Measurements from ENCODE around the gene SCUBE1. TPM values are rescaled to one million over a fixed set of nuclear protein-coding genes. Genes with fewer than 3 reads are reported as not detected.

Gene SCUBE1
- total RNA-seq, 1 experiment from 2014 or later = 3.9 TPM

- H3K4me2 ChIP-seq (ENCODE audit: low read length) = peak overlapping the region; percentile 13
- no peak overlapping the region for H3K9ac ChIP-seq (ENCODE audit: low read length)
Measured at GRCh38 chr22:43293655-43294392, 49.3 kb downstream of the SCUBE1 start.

More at GRCh38 chr22:43293655-43294392, 49.3 kb downstream of the SCUBE1 start:
- ATAC-seq (peak; percentile 57), DNase-seq (ENCODE audit: low read depth, low spot score) (no peak)
- Histone ChIP-seq H3K9me2 (ENCODE audit: insufficient read depth) (no peaks in the 10 kb centered on the region), H3K27ac (ENCODE audit: low read depth, low read length) (no peak overlapping the region), H3K79me2 (ENCODE audit: insufficient read depth, low read length) (no peaks in the 10 kb centered on the region), H3K4me3 (replicated peaks in 1 of 2; ENCODE audit: low read depth in 1 of 2, low read length in 2 of 2) (no peak overlapping the region), H3K4me1 (ENCODE audit: control insufficient read depth in 1 of 2, insufficient read depth in 2 of 2, low read length in 2 of 2) (peaks cover 0 to 14% of the 10 kb centered on the region in 2 experiments; a peak in 2 of 4 replicates), H2AFZ (ENCODE audit: low read depth, low read length, poor library complexity, severe bottlenecking) (no peak overlapping the region), H3K36me3 (ENCODE audit: control insufficient read depth in 1 of 2, insufficient read depth in 2 of 2, low read length in 2 of 2) (no peaks in the 10 kb centered on the region), H3K27me3 (ENCODE audit: insufficient read depth, low read length) (no peaks in the 10 kb centered on the region), H4K20me1 (ENCODE audit: insufficient read depth) (no peaks in the 10 kb centered on the region), H3K9me3 (ENCODE audit: control insufficient read depth in 1 of 2, insufficient read depth in 1 of 2, low read depth in 1 of 2, low read length in 2 of 2) (no peaks in the 10 kb centered on the region)
- intact Hi-C loops (cut with micrococcal nuclease) = no loop called here
- TF ChIP-seq POLR2A (IDR thresholded peaks at IDR 0.05; ENCODE audit: borderline replicate concordance, extremely low read depth, insufficient read depth, insufficient read length) = no peak
- no peak for TF ChIP-seq EGR1 (IDR thresholded peaks at IDR 0.05; ENCODE audit: low read depth)
- TF ChIP-seq SRF (IDR thresholded peaks at IDR 0.05; ENCODE audit: low read depth) = no peak
- no peak for TF ChIP-seq RAD21 (IDR thresholded peaks at IDR 0.05; ENCODE audit: low read depth)
- TF ChIP-seq, protein P1, sequence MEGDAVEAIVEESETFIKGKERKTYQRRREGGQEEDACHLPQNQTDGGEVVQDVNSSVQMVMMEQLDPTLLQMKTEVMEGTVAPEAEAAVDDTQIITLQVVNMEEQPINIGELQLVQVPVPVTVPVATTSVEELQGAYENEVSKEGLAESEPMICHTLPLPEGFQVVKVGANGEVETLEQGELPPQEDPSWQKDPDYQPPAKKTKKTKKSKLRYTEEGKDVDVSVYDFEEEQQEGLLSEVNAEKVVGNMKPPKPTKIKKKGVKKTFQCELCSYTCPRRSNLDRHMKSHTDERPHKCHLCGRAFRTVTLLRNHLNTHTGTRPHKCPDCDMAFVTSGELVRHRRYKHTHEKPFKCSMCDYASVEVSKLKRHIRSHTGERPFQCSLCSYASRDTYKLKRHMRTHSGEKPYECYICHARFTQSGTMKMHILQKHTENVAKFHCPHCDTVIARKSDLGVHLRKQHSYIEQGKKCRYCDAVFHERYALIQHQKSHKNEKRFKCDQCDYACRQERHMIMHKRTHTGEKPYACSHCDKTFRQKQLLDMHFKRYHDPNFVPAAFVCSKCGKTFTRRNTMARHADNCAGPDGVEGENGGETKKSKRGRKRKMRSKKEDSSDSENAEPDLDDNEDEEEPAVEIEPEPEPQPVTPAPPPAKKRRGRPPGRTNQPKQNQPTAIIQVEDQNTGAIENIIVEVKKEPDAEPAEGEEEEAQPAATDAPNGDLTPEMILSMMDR (IDR thresholded peaks at IDR 0.05 in 2 of 3, conservative IDR thresholded peaks at IDR 0.05 in 1 of 3; ENCODE audit: borderline replicate concordance in 1 of 3, insufficient read depth in 1 of 3, low read depth in 2 of 3, low read length in 2 of 3) = no peak
- no peak for TF ChIP-seq YY1 (IDR thresholded peaks at IDR 0.05; ENCODE audit: extremely low read depth, insufficient replicate concordance, low read depth, low read length)
- TF ChIP-seq ZNF274 (IDR thresholded peaks at IDR 0.05; ENCODE audit: low read depth, low read length) = no peak
- TF ChIP-seq POLR2AphosphoS5 (IDR thresholded peaks at IDR 0.05; ENCODE audit: low read depth, low read length) = no peak
- TF ChIP-seq, protein P2, sequence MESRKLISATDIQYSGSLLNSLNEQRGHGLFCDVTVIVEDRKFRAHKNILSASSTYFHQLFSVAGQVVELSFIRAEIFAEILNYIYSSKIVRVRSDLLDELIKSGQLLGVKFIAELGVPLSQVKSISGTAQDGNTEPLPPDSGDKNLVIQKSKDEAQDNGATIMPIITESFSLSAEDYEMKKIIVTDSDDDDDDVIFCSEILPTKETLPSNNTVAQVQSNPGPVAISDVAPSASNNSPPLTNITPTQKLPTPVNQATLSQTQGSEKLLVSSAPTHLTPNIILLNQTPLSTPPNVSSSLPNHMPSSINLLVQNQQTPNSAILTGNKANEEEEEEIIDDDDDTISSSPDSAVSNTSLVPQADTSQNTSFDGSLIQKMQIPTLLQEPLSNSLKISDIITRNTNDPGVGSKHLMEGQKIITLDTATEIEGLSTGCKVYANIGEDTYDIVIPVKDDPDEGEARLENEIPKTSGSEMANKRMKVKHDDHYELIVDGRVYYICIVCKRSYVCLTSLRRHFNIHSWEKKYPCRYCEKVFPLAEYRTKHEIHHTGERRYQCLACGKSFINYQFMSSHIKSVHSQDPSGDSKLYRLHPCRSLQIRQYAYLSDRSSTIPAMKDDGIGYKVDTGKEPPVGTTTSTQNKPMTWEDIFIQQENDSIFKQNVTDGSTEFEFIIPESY (IDR thresholded peaks at IDR 0.05; ENCODE audit: extremely low read depth, insufficient replicate concordance, low read length) = no peak
- TF ChIP-seq MAX (IDR thresholded peaks at IDR 0.05) = no peak
- TF ChIP-seq CEBPB (IDR thresholded peaks at IDR 0.05; ENCODE audit: low read depth) = no peak
- no peak for TF ChIP-seq REST (IDR thresholded peaks at IDR 0.05; ENCODE audit: low read depth)
- no peak for TF ChIP-seq TCF7L2 (IDR thresholded peaks at IDR 0.05; ENCODE audit: borderline replicate concordance, extremely low read depth, insufficient read depth, insufficient read length)
- no peak for TF ChIP-seq ZFX (IDR thresholded peaks at IDR 0.05)
- no peak for TF ChIP-seq ELF1 (IDR thresholded peaks at IDR 0.05; ENCODE audit: borderline replicate concordance, low read depth)
- no peak for TF ChIP-seq SIN3A (IDR thresholded peaks at IDR 0.05; ENCODE audit: low read depth)
- no peak for TF ChIP-seq CBX3 (IDR thresholded peaks at IDR 0.05; ENCODE audit: low read depth)
- TF ChIP-seq FOSL1 (IDR thresholded peaks at IDR 0.05; ENCODE audit: low read depth) = no peak
- TF ChIP-seq, protein P3, sequence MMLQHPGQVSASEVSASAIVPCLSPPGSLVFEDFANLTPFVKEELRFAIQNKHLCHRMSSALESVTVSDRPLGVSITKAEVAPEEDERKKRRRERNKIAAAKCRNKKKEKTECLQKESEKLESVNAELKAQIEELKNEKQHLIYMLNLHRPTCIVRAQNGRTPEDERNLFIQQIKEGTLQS (IDR thresholded peaks at IDR 0.05) = no peak
- ChIA-PET CTCF (no interaction called here), RAD21 (ENCODE audit: low non-redundant PET in 1 of 2, low total read pairs in 2 of 2, uncharacterized antibody in 2 of 2, unreplicated experiment in 2 of 2) (no interaction called here), POLR2A (no interaction called here)
- no TSS peak for BruUV-seq (replicated peaks)

Data from HCT116 (cell line).